ENCODE measurements around the gene ANGPTL8.

The ANGPTL8 gene

GRCh38 chr19:11238041-11238440 is 1.4 kb upstream of the ANGPTL8 start:
- DNase-seq, result no peak

- no peak for DNase-seq
These were observed 540 bp upstream of the ANGPTL8 start for GRCh38 chr19:11238781-11239376.

- DNase-seq, result no peak
These were observed 607 bp downstream of the ANGPTL8 start for GRCh38 chr19:11240008-11240444.

GRCh38 chr19:11242025-11242424 is 2.6 kb downstream of the ANGPTL8 start:
- DNase-seq, result no peak

GRCh38 chr19:11242864-11243797 is 3.7 kb downstream of the ANGPTL8 start:
- DNase-seq, result peak; percentile 39

GRCh38 chr19:11243798-11244169 is 4.4 kb downstream of the ANGPTL8 start:
- DNase-seq, result no peak

GRCh38 chr19:11244846-11245589 is 5.6 kb downstream of the ANGPTL8 start:
- no peak for DNase-seq

GRCh38 chr19:11246941-11247340 is 7.5 kb downstream of the ANGPTL8 start:
- no peak for DNase-seq

- DNase-seq, result no peak
These were observed 8.0 kb downstream of the ANGPTL8 start for GRCh38 chr19:11247391-11247790.

GRCh38 chr19:11247934-11248333 is 8.5 kb downstream of the ANGPTL8 start:
- no peak for DNase-seq

- no peak for DNase-seq
These were observed 9.4 kb downstream of the ANGPTL8 start for GRCh38 chr19:11248852-11249251.

- DNase-seq, result no peak
These were observed 11.8 kb downstream of the ANGPTL8 start for GRCh38 chr19:11251217-11251616.

GRCh38 chr19:11251650-11252314 is 12.4 kb downstream of the ANGPTL8 start:
- DNase-seq, result no peak

- DNase-seq, result no peak
These were observed 13.4 kb downstream of the ANGPTL8 start for GRCh38 chr19:11252665-11253355.

- DNase-seq, result no peak
These were observed 15.2 kb downstream of the ANGPTL8 start for GRCh38 chr19:11254666-11255065.

- DNase-seq, result no peak
These were observed 16.8 kb downstream of the ANGPTL8 start for GRCh38 chr19:11256189-11256588.

- no peak for DNase-seq
These were observed 18.5 kb downstream of the ANGPTL8 start for GRCh38 chr19:11257846-11258380.

- DNase-seq, result no peak
These were observed 21.6 kb downstream of the ANGPTL8 start for GRCh38 chr19:11260996-11261395.

GRCh38 chr19:11261431-11261970 is 22.1 kb downstream of the ANGPTL8 start:
- DNase-seq, result no peak

GRCh38 chr19:11261971-11262839 is 22.8 kb downstream of the ANGPTL8 start, which contains the start of gene DOCK6:
Gene DOCK6, minus strand, starts transcription at chr19:11262524. Its CDS starts 84 bp downstream, at chr19:11262440.
- DNase-seq, result no peak

GRCh38 chr19:11263726-11264125 is 24.3 kb downstream of the ANGPTL8 start:
- DNase-seq, result no peak

All from DMS 273 treated with DMSO at 0.1 percent for 48 hours (cell line).